ENCODE data around the gene ESR2.

Gene ESR2

GRCh38 chr14:64217308-64217707 is 76.9 kb downstream of the ESR2 start:
- no peaks in the 10 kb centered on the region for H3K79me2 ChIP-seq (ENCODE audit: insufficient read depth, low read depth)
- H3K36me3 ChIP-seq (ENCODE audit: insufficient read depth) = no peaks in the 10 kb centered on the region
- H3K4me1 ChIP-seq (ENCODE audit: low read depth, poor library complexity, severe bottlenecking) = peaks cover 4% of the 10 kb centered on the region
- no peak overlapping the region for H3K27ac ChIP-seq
- no peak overlapping the region for H3K4me3 ChIP-seq (IDR thresholded peaks at IDR 0.05; ENCODE audit: insufficient read depth, low read depth, low read length)
- H3K4me2 ChIP-seq = no peak overlapping the region
- TF ChIP-seq CTCF (conservative IDR thresholded peaks at IDR 0.05; ENCODE audit: low read depth, low read length) = no peak
- no peaks in the 10 kb centered on the region for H4K20me1 ChIP-seq (ENCODE audit: insufficient read depth)
- no peak overlapping the region for H2AFZ ChIP-seq (ENCODE audit: low read depth)
- H3K27me3 ChIP-seq (ENCODE audit: insufficient read depth, low read depth) = no peaks in the 10 kb centered on the region
- no peak overlapping the region for H3K9ac ChIP-seq

GRCh38 chr14:64215978-64216377 is 78.2 kb downstream of the ESR2 start:
- H3K27me3 ChIP-seq (ENCODE audit: insufficient read depth, low read depth) = no peaks in the 10 kb centered on the region
- H3K36me3 ChIP-seq (ENCODE audit: insufficient read depth) = no peaks in the 10 kb centered on the region
- no peak overlapping the region for H3K4me2 ChIP-seq
- H2AFZ ChIP-seq (ENCODE audit: low read depth) = no peak overlapping the region
- H3K4me1 ChIP-seq (ENCODE audit: low read depth, poor library complexity, severe bottlenecking) = peaks cover 4% of the 10 kb centered on the region
- no peaks in the 10 kb centered on the region for H3K79me2 ChIP-seq (ENCODE audit: insufficient read depth, low read depth)
- H3K4me3 ChIP-seq (IDR thresholded peaks at IDR 0.05; ENCODE audit: insufficient read depth, low read depth, low read length) = no peak overlapping the region
- H4K20me1 ChIP-seq (ENCODE audit: insufficient read depth) = no peaks in the 10 kb centered on the region
- no peak overlapping the region for H3K27ac ChIP-seq
- TF ChIP-seq CTCF (conservative IDR thresholded peaks at IDR 0.05; ENCODE audit: low read depth, low read length) = no peak
- no peak overlapping the region for H3K9ac ChIP-seq

- no peaks in the 10 kb centered on the region for H3K27me3 ChIP-seq (ENCODE audit: insufficient read depth, low read depth)
- no peaks in the 10 kb centered on the region for H3K36me3 ChIP-seq (ENCODE audit: insufficient read depth)
Observed at GRCh38 chr14:64215274-64215673, 78.9 kb downstream of the ESR2 start.

GRCh38 chr14:64213853-64214570 is 80.2 kb downstream of the ESR2 start:
- Histone ChIP-seq H3K27ac (no peak overlapping the region), H3K4me1 (ENCODE audit: low read depth, poor library complexity, severe bottlenecking) (peaks cover 4% of the 10 kb centered on the region), H3K27me3 (ENCODE audit: insufficient read depth, low read depth) (no peaks in the 10 kb centered on the region), H3K9ac (no peak overlapping the region), H3K36me3 (ENCODE audit: insufficient read depth) (no peaks in the 10 kb centered on the region), H4K20me1 (ENCODE audit: insufficient read depth) (no peaks in the 10 kb centered on the region), H3K79me2 (ENCODE audit: insufficient read depth, low read depth) (no peaks in the 10 kb centered on the region), H3K4me3 (IDR thresholded peaks at IDR 0.05; ENCODE audit: insufficient read depth, low read depth, low read length) (no peak overlapping the region), H2AFZ (ENCODE audit: low read depth) (no peak overlapping the region), H3K4me2 (no peak overlapping the region)
- TF ChIP-seq CTCF (conservative IDR thresholded peaks at IDR 0.05; ENCODE audit: low read depth, low read length) = no peak

More at GRCh38 chr14:64215274-64215673, 78.9 kb downstream of the ESR2 start:
- H3K9ac ChIP-seq = no peak overlapping the region
- no peak for TF ChIP-seq CTCF (conservative IDR thresholded peaks at IDR 0.05; ENCODE audit: low read depth, low read length)
- H3K79me2 ChIP-seq (ENCODE audit: insufficient read depth, low read depth) = no peaks in the 10 kb centered on the region
- H3K4me2 ChIP-seq = no peak overlapping the region
- H3K4me3 ChIP-seq (IDR thresholded peaks at IDR 0.05; ENCODE audit: insufficient read depth, low read depth, low read length) = no peak overlapping the region
- H2AFZ ChIP-seq (ENCODE audit: low read depth) = no peak overlapping the region
- H3K27ac ChIP-seq = no peak overlapping the region
- no peaks in the 10 kb centered on the region for H4K20me1 ChIP-seq (ENCODE audit: insufficient read depth)
- peaks cover 4% of the 10 kb centered on the region for H3K4me1 ChIP-seq (ENCODE audit: low read depth, poor library complexity, severe bottlenecking)
